Liver (tissue), 9 donors: ENCODE measurements around the gene CLCN7. TPM values are rescaled to one million over a fixed set of nuclear protein-coding genes. Genes with fewer than 3 reads are reported as not detected.

Experiments
- DNase-seq: peaks from one replicate; pipeline ENCODE4 v3.0.0-alpha.2; 2017; ENCODE audit warnings: low spot score
- H3K27ac ChIP-seq, 2 donors: one replicate each; pipeline ENCODE4 v1.7.0; 2013; ENCODE audit warnings: inconsistent platforms in 2 of 2, low read length in 2 of 2, control low read depth in 1 of 2, low read depth in 1 of 2, mild to moderate bottlenecking in 1 of 2
- H3K27me3 ChIP-seq, 4 donors: one replicate each; pipeline versions ENCODE4 v1.6.1 to v1.7.0; 2013; ENCODE audit warnings: low read length in 3 of 4, inconsistent platforms in 1 of 4, mild to moderate bottlenecking in 1 of 4, moderate library complexity in 1 of 4; ENCODE audit not compliant: control insufficient read depth in 4 of 4, insufficient read depth in 4 of 4
- H3K36me3 ChIP-seq, 4 donors: one replicate each; pipeline versions ENCODE4 v1.6.1 to v1.7.0; 2013; ENCODE audit warnings: low read length in 3 of 4, mild to moderate bottlenecking in 3 of 4, low read depth in 1 of 4, moderate library complexity in 1 of 4; ENCODE audit not compliant: control insufficient read depth in 4 of 4, insufficient read depth in 3 of 4
- H3K4me1 ChIP-seq, 4 donors: one replicate each; pipeline versions ENCODE4 v1.6.1 to v1.7.0; 2013; ENCODE audit warnings: low read length in 3 of 4, mild to moderate bottlenecking in 3 of 4, moderate library complexity in 1 of 4; ENCODE audit not compliant: control insufficient read depth in 4 of 4, insufficient read depth in 4 of 4
- H3K4me3 ChIP-seq, 3 donors: one replicate each; pipeline versions ENCODE4 v1.6.1 to v1.7.0; 2013; ENCODE audit warnings: low read length in 3 of 3, control low read depth in 1 of 3, low read depth in 1 of 3, mild to moderate bottlenecking in 1 of 3
- H3K9ac ChIP-seq, 2 donors: one replicate each; pipeline ENCODE4 v1.7.0; 2013; ENCODE audit warnings: low read length in 2 of 2, mild to moderate bottlenecking in 2 of 2, moderate library complexity in 2 of 2, control low read depth in 1 of 2, low read depth in 1 of 2
- H3K9me3 ChIP-seq, 4 donors: one replicate each; pipeline versions ENCODE4 v1.6.1 to v1.7.0; 2013; ENCODE audit warnings: low read length in 3 of 4; ENCODE audit not compliant: control insufficient read depth in 4 of 4
- GABPA ChIP-seq, 2 donors: IDR thresholded peaks in 1 of 2; conservative IDR thresholded peaks in 1 of 2; 2 replicates each; pipeline ENCODE4 v1.6.1; 2016; ENCODE audit warnings: antibody characterized with exemption in 2 of 2, mild to moderate bottlenecking in 1 of 2, moderate library complexity in 1 of 2
- HNF4A ChIP-seq, 2 donors: conservative IDR thresholded peaks; 2 replicates each; pipeline ENCODE4 v1.6.1; 2016; ENCODE audit warnings: antibody characterized with exemption in 2 of 2, mild to moderate bottlenecking in 2 of 2
- HNF4G ChIP-seq: IDR thresholded peaks from 2 replicates; pipeline ENCODE4 v1.6.1; 2016; ENCODE audit warnings: antibody characterized with exemption
- NR2F2 ChIP-seq: IDR thresholded peaks from 2 replicates; pipeline ENCODE4 v1.6.1; 2016; ENCODE audit warnings: antibody characterized with exemption
- RAD21 ChIP-seq, 2 donors: IDR thresholded peaks; 2 replicates each; pipeline ENCODE4 v1.6.1; 2016; ENCODE audit warnings: antibody characterized with exemption in 2 of 2, mild to moderate bottlenecking in 2 of 2
- RXRA ChIP-seq, 2 donors: IDR thresholded peaks; 2 replicates each; pipeline ENCODE4 v1.6.1; 2017 to 2018; ENCODE audit warnings: antibody characterized with exemption in 2 of 2, mild to moderate bottlenecking in 1 of 2
- TAF1 ChIP-seq: conservative IDR thresholded peaks from 2 replicates; pipeline ENCODE4 v1.6.1; 2016; ENCODE audit warnings: antibody characterized with exemption, mild to moderate bottlenecking
- YY1 ChIP-seq: IDR thresholded peaks from 2 replicates; pipeline ENCODE4 v1.6.1; 2016; ENCODE audit warnings: antibody characterized with exemption, mild to moderate bottlenecking
- WGBS: extraction: QIAGEN DNeasy Blood & Tissue Kit; methylation state at CpG from one replicate; pipeline ENCODE4 v1.1.7; 2013; 5-methylcytosine and 5-hydroxymethylcytosine counted together
- polyA plus RNA-seq, 2 donors: library from polyadenylated mRNA; stranded (reverse) in 1 of 2; unstranded in 1 of 2; fragments of 200-250 nt in 1 of 2; fragments of >200 nt in 1 of 2; fragmentation: Nextera tagmentation in 1 of 2; extraction: Ambion mirVana in 1 of 2; gene quantifications; one replicate each; pipeline versions ENCODE4 v1.2.1 to v1.2.3, GENCODE V29; 2013 to 2015
- total RNA-seq, 2 donors: library from RNA; depleted of rRNA; stranded (reverse); fragments of >200 nt; gene quantifications; one replicate each; pipeline ENCODE4 v1.2.3, GENCODE V29; 2014
- TF ChIP-seq, protein P1 (sequence below): IDR thresholded peaks from 2 replicates; pipeline ENCODE4 v1.6.1; 2016; ENCODE audit warnings: antibody characterized with exemption, mild to moderate bottlenecking
- TF ChIP-seq, protein P2 (sequence below): IDR thresholded peaks from 2 replicates; pipeline ENCODE4 v1.6.1; 2016; ENCODE audit warnings: antibody characterized with exemption
- TF ChIP-seq, protein P3 (sequence below): fragments of 150-350 bp; IDR thresholded peaks from 2 replicates; pipeline ENCODE4 v1.5.1; 2017; ENCODE audit warnings: improper control_type of control experiment, low read depth, low read length; ENCODE audit not compliant: missing input control
- TF ChIP-seq, protein P4 (sequence below): IDR thresholded peaks from 2 replicates; pipeline ENCODE4 v1.6.1; 2016; ENCODE audit warnings: antibody characterized with exemption
- donor health status: healthy.
- donor health status: healthy.
- donor health status: healthy.
- donor health status: healthy.
- donor health status: healthy.

Gene CLCN7
- total and polyA plus RNA-seq, 4 donors = 13.9 to 36.2 (median 30.2) TPM

DNA sequence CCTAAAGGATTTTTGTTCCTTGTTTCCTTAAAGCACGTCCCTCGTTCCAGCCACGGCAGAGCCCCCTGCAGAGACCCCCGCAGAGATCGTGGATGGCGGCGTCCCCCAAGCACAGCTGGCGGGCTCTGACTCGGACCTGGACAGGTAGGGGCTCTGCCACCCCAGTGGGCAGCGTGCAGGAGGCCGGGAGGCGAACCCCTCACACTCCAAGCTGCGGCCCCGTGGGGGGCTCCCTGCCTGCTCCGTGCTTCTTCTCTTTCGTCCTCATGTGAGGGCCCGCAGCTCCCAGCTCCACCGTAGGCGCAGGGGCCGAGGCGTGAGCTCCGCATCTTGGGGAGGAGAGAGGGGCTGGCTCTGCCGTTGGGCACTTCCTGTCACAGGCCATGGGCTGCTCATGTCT is 26.8 kb upstream of the CLCN7 start (continued):
- TF ChIP-seq HNF4G = no peak

DNA sequence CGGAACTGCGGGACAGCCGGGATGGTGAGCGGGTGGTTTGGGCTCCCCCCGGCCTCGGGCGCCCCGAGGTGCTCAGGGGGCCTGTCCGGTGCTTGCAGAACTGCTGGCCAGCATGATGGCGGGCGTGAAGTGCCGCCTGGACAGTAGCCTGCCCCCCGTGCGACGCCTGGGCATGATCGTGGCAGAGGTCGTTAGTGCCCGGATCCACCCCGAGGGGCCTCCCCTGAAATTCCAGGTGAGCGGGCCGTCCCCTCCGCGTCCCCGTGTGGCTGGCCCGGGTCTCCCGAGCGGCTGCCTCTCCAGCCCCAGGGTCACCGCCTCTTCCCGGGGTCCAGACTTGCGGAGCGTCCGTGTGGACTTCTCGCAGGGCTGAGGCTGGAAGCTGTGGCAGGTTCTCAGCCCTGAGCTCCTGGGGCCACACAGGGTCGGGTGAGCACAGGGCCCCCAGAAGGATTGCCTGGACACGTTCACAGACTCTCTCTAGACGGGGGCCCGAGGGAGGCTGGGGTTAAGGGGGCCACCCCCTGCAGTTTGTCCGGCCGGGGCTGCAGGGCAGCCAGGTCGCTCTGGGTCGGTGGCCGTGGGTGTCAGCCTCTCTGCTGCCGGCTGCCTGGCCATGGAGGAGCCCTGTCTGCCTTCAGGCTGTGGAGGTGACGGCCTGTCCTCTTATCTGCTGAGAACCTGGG is 25.8 kb upstream of the CLCN7 start:
- H3K9me3 ChIP-seq = no peaks in the 10 kb centered on the region
- no peak overlapping the region for H3K9ac ChIP-seq
- H3K4me1 ChIP-seq = no peaks in the 10 kb centered on the region
- no peaks in the 10 kb centered on the region for H3K27me3 ChIP-seq
- WGBS = 97% methylated on average over 44 of the region's 44 CpGs
- no peak overlapping the region for H3K4me3 ChIP-seq
- no peak for DNase-seq
- no peak for TF ChIP-seq RAD21 (IDR thresholded peaks at IDR 0.05)
- TF ChIP-seq, protein P1, sequence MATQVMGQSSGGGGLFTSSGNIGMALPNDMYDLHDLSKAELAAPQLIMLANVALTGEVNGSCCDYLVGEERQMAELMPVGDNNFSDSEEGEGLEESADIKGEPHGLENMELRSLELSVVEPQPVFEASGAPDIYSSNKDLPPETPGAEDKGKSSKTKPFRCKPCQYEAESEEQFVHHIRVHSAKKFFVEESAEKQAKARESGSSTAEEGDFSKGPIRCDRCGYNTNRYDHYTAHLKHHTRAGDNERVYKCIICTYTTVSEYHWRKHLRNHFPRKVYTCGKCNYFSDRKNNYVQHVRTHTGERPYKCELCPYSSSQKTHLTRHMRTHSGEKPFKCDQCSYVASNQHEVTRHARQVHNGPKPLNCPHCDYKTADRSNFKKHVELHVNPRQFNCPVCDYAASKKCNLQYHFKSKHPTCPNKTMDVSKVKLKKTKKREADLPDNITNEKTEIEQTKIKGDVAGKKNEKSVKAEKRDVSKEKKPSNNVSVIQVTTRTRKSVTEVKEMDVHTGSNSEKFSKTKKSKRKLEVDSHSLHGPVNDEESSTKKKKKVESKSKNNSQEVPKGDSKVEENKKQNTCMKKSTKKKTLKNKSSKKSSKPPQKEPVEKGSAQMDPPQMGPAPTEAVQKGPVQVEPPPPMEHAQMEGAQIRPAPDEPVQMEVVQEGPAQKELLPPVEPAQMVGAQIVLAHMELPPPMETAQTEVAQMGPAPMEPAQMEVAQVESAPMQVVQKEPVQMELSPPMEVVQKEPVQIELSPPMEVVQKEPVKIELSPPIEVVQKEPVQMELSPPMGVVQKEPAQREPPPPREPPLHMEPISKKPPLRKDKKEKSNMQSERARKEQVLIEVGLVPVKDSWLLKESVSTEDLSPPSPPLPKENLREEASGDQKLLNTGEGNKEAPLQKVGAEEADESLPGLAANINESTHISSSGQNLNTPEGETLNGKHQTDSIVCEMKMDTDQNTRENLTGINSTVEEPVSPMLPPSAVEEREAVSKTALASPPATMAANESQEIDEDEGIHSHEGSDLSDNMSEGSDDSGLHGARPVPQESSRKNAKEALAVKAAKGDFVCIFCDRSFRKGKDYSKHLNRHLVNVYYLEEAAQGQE = no peak
- no peak for TF ChIP-seq TAF1
- TF ChIP-seq, protein P2, sequence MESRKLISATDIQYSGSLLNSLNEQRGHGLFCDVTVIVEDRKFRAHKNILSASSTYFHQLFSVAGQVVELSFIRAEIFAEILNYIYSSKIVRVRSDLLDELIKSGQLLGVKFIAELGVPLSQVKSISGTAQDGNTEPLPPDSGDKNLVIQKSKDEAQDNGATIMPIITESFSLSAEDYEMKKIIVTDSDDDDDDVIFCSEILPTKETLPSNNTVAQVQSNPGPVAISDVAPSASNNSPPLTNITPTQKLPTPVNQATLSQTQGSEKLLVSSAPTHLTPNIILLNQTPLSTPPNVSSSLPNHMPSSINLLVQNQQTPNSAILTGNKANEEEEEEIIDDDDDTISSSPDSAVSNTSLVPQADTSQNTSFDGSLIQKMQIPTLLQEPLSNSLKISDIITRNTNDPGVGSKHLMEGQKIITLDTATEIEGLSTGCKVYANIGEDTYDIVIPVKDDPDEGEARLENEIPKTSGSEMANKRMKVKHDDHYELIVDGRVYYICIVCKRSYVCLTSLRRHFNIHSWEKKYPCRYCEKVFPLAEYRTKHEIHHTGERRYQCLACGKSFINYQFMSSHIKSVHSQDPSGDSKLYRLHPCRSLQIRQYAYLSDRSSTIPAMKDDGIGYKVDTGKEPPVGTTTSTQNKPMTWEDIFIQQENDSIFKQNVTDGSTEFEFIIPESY = no peak
- TF ChIP-seq NR2F2 = no peak
- TF ChIP-seq, protein P3, sequence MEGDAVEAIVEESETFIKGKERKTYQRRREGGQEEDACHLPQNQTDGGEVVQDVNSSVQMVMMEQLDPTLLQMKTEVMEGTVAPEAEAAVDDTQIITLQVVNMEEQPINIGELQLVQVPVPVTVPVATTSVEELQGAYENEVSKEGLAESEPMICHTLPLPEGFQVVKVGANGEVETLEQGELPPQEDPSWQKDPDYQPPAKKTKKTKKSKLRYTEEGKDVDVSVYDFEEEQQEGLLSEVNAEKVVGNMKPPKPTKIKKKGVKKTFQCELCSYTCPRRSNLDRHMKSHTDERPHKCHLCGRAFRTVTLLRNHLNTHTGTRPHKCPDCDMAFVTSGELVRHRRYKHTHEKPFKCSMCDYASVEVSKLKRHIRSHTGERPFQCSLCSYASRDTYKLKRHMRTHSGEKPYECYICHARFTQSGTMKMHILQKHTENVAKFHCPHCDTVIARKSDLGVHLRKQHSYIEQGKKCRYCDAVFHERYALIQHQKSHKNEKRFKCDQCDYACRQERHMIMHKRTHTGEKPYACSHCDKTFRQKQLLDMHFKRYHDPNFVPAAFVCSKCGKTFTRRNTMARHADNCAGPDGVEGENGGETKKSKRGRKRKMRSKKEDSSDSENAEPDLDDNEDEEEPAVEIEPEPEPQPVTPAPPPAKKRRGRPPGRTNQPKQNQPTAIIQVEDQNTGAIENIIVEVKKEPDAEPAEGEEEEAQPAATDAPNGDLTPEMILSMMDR = no peak
- TF ChIP-seq YY1 = no peak
- TF ChIP-seq GABPA (IDR thresholded peaks at IDR 0.05 in 1 of 2, conservative IDR thresholded peaks at IDR 0.05 in 1 of 2) = no peak
- no peak for TF ChIP-seq HNF4G
- TF ChIP-seq, protein P4, sequence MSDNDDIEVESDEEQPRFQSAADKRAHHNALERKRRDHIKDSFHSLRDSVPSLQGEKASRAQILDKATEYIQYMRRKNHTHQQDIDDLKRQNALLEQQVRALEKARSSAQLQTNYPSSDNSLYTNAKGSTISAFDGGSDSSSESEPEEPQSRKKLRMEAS = no peak
- no peak for TF ChIP-seq HNF4A (conservative IDR thresholded peaks at IDR 0.05)
- no peak for TF ChIP-seq RXRA (IDR thresholded peaks at IDR 0.05)
- no peak overlapping the region for H3K27ac ChIP-seq
- H3K36me3 ChIP-seq = peaks cover 4 to 62% (median 30%) of the 10 kb centered on the region in 4 donors
